GM12874 (cell line): ENCODE results near the gene CHRNG.

Source experiments
- CTCF ChIP-seq: IDR thresholded peaks from 2 replicates; pipeline ENCODE4 v1.5.1; 2011; ENCODE audit warnings: low read depth, mild to moderate bottlenecking, control low read depth, low read length, moderate library complexity; ENCODE audit not compliant: insufficient read depth

The CHRNG gene

DNA sequence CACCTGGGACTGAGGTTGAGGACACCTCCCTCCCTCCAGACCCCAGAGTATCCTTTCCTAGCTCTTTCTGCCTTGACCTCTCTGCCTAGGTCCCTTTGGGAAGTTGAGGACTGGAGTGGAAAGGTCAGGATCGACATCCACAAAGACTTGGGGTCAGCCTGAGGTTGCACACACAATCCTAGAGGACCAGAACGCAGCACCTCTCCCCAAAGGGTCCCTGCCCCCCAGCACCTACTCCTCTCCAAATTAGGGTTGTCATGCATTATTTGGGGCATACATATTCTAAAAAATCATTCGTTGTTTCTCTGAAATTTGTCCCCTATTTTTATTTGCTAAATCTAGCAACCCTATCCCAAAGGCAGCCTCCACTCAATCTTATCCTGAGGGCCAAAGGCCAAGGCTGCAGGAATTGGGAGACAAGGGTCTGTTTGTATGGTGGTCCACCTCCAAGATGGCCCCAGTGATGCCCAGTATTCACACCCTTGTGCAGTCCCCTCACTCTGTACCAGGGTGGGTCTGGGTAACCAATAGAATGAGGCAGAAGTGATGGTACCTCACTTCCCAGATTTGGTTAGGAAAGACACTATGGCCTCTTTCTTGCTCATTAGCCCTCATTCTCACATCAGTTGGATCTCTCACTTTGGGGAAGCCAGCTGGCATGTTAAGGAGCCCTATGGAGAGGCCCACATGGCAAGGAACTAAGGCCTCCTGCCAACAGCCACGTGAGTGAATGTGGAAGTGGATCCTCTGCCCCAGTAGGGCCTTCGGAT, 3.5 kb upstream of the CHRNG start:
- TF ChIP-seq CTCF: no peak

- peak; percentile 46; the same call in 1 of the 2 replicates for TF ChIP-seq CTCF
Observed at GRCh38 chr2:232537079-232537478, 2.4 kb upstream of the CHRNG start.

- TF ChIP-seq CTCF: no peak
Observed at GRCh38 chr2:232537499-232537898, 2.0 kb upstream of the CHRNG start.

GRCh38 chr2:232538671-232539070, 821 bp upstream of the CHRNG start:
- TF ChIP-seq CTCF: no peak

DNA sequence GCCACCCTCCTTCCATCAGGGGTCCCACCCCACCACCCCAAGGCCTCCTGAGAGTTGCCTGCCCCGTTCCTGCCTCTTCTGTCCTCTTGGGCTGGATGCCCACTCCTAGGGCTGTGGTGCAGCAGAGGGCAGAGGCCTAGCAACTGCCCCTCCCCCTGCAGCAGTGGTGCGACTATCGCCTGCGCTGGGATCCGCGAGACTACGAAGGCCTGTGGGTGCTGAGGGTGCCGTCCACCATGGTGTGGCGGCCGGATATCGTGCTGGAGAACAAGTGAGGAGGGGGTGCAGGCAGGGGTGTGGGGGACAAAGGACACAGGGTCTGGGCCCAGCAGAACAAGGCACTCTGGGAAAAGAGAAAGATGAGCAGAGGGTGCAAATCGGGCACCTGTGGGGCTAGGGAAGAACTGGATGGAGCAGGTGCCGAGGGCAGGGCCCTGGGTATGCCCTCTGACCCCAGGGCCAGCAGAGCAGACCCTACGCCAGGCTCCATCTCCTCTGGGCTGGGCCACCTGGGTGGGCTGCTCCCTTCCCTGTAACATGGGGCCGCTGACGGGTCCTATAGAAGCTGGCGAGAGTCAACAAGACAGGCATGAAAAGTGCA, 1.0 kb downstream of the CHRNG start:
- no peak for TF ChIP-seq CTCF

DNA sequence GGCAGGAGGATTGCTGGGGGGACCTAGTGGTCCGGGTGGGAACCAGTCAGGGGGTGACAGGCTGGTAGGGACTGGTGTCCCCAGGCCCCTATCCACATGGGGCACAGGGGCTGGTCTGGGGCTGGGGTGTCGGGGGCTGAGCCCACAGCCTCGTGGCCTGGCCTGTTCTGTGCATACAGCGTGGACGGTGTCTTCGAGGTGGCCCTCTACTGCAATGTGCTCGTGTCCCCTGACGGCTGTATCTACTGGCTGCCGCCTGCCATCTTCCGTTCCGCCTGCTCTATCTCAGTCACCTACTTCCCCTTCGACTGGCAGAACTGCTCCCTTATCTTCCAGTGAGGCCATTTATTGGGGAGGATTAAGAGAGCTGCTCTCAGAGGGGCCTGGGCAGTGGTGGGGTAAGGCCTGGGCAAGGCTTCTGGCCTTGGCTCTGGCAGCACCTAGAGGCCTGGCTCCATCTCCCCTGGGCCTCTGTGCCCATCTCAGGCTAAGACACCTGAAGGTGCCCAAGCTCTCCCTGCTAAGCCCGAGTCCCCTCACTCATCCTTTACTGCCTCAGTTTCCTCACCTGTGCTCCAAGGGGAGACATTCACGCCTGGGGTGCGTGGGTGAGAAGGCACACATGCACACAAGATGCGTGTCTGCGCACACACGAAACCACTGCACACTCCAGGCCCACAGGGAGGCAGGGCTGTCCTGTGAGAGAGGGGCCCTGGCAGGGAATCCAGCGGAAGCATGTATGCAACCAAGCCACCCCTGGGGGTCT, 1.9 kb downstream of the CHRNG start:
- TF ChIP-seq CTCF: no peak

GRCh38 chr2:232541961-232542714, 2.6 kb downstream of the CHRNG start:
- TF ChIP-seq CTCF: no peak
